Measurements from ENCODE around the gene TPD52L1.

GRCh38 chr6:125154118-125154760, 666 bp downstream of the TPD52L1 start:
- TF ChIP-seq CTCF (IDR thresholded peaks at IDR 0.05), result no peak
- no peak for TF ChIP-seq POLR2A (IDR thresholded peaks at IDR 0.05)

All from testis (tissue), 2 donors.